Muscle of leg (tissue), 11 donors: ENCODE results near the gene DCUN1D2. TPM values are rescaled to one million over a fixed set of nuclear protein-coding genes. Genes with fewer than 3 reads are reported as not detected.
"Not testable (repeated sequence)": the region's sequence is repeated elsewhere in the genome, so short reads cannot be mapped to it uniquely, and the experiment has no call there.

ENCODE experiments used
- DNase-seq: peaks from one replicate; pipeline ENCODE4 v3.0.0; 2013
- H3K27ac ChIP-seq: one replicate; pipeline ENCODE4 v1.5.1; 2013; ENCODE audit warnings: mild to moderate bottlenecking, low read length, control low read depth
- H3K27me3 ChIP-seq: one replicate; pipeline ENCODE4 v1.6.1; 2013; ENCODE audit warnings: low read length; ENCODE audit not compliant: control insufficient read depth, insufficient read depth
- H3K36me3 ChIP-seq: one replicate; pipeline ENCODE4 v1.6.1; 2013; ENCODE audit warnings: low read length; ENCODE audit not compliant: control insufficient read depth, insufficient read depth
- H3K4me1 ChIP-seq: one replicate; pipeline ENCODE4 v1.6.1; 2013; ENCODE audit warnings: low read length; ENCODE audit not compliant: control insufficient read depth, insufficient read depth
- H3K4me3 ChIP-seq: one replicate; pipeline ENCODE4 v1.5.1; 2013; ENCODE audit warnings: low read length, control low read depth
- H3K9me3 ChIP-seq: replicated peaks from 2 replicates; pipeline ENCODE4 v1.6.1; 2013; ENCODE audit warnings: low read depth, low read length; ENCODE audit not compliant: control insufficient read depth
- WGBS: methylation state at CpG from one replicate; pipeline ENCODE4 v1.1.5; 2013; ENCODE audit warnings: missing lambda C conversion rate; ENCODE audit not compliant: insufficient coverage; 5-methylcytosine and 5-hydroxymethylcytosine counted together
- polyA plus RNA-seq, 8 donors: library from polyadenylated mRNA; unstranded; fragments of 120-200 nt; gene quantifications; one replicate each; pipeline versions ENCODE4 v1.2.1 to v1.2.3, GENCODE V29; 2013; ENCODE audit warnings: inconsistent platforms in 1 of 8, low replicate concordance in 1 of 8; ENCODE audit not compliant: insufficient read length in 8 of 8, insufficient read depth in 1 of 8
- total RNA-seq: library from RNA; stranded (reverse); fragments of 120-200 nt; gene quantifications from one replicate; pipeline ENCODE4 v1.2.4, GENCODE V29; 2013

DCUN1D2 gene
- total and polyA plus RNA-seq, 9 donors: 11.3 to 17.6 (median 14.1) TPM

GRCh38 chr13:113447596-113447995 is 42.9 kb downstream of the DCUN1D2 start:
- DNase-seq: no peak
- no peak overlapping the region for H3K27ac ChIP-seq
- no peak overlapping the region for H3K4me3 ChIP-seq
- H3K4me1 ChIP-seq: peaks cover 17% of the 10 kb centered on the region
- 87% methylated on average over 3 of the region's 6 CpGs for WGBS
- no peaks in the 10 kb centered on the region for H3K36me3 ChIP-seq
- no peaks in the 10 kb centered on the region for H3K9me3 ChIP-seq
- H3K27me3 ChIP-seq: no peaks in the 10 kb centered on the region

- Histone ChIP-seq H3K4me3 (no peak overlapping the region), H3K36me3 (peaks cover 3% of the 10 kb centered on the region), H3K9me3 (no peaks in the 10 kb centered on the region), H3K27me3 (no peaks in the 10 kb centered on the region), H3K27ac (no peak overlapping the region), H3K4me1 (peaks cover 17% of the 10 kb centered on the region)
- no peak for DNase-seq
- 84% methylated on average over 7 of the region's 9 CpGs for WGBS
Measured at GRCh38 chr13:113446488-113446854, 44.0 kb downstream of the DCUN1D2 start.

- Histone ChIP-seq H3K4me1 (peaks cover 17% of the 10 kb centered on the region), H3K9me3 (no peaks in the 10 kb centered on the region), H3K27ac (no peak overlapping the region), H3K27me3 (no peaks in the 10 kb centered on the region), H3K4me3 (no peak overlapping the region), H3K36me3 (peaks cover 4% of the 10 kb centered on the region)
- no peak for DNase-seq
- 60% methylated on average over 16 of the region's 19 CpGs for WGBS
Measured at GRCh38 chr13:113445791-113446487, 44.6 kb downstream of the DCUN1D2 start.

GRCh38 chr13:113443991-113444390 is 46.5 kb downstream of the DCUN1D2 start:
- Histone ChIP-seq H3K4me3 (no peak overlapping the region), H3K36me3 (peaks cover 4% of the 10 kb centered on the region), H3K27me3 (no peaks in the 10 kb centered on the region), H3K27ac (no peak overlapping the region), H3K4me1 (peaks cover 11% of the 10 kb centered on the region), H3K9me3 (no peaks in the 10 kb centered on the region)
- WGBS: 82% methylated on average over 6 of the region's 15 CpGs
- DNase-seq: no peak

GRCh38 chr13:113442985-113443362 is 47.5 kb downstream of the DCUN1D2 start:
- Histone ChIP-seq H3K9me3 (no peaks in the 10 kb centered on the region), H3K4me1 (peaks cover 5% of the 10 kb centered on the region), H3K36me3 (peaks cover 4% of the 10 kb centered on the region), H3K27ac (no peak overlapping the region), H3K27me3 (no peaks in the 10 kb centered on the region), H3K4me3 (no peak overlapping the region)
- WGBS: no CpG with 5 or more reads among the region's 1 CpG
- DNase-seq: no peak

GRCh38 chr13:113442354-113442984 is 48.0 kb downstream of the DCUN1D2 start:
- Histone ChIP-seq H3K9me3 (no peaks in the 10 kb centered on the region), H3K4me3 (no peak overlapping the region), H3K27ac (no peak overlapping the region), H3K4me1 (peaks cover 5% of the 10 kb centered on the region), H3K27me3 (no peaks in the 10 kb centered on the region), H3K36me3 (peaks cover 4% of the 10 kb centered on the region)
- WGBS: 91% methylated on average over 7 of the region's 10 CpGs
- DNase-seq: no peak

- no peak for DNase-seq
- peaks cover 4% of the 10 kb centered on the region for H3K36me3 ChIP-seq
- H3K4me3 ChIP-seq: no peak overlapping the region
- no peaks in the 10 kb centered on the region for H3K27me3 ChIP-seq
- no peaks in the 10 kb centered on the region for H3K9me3 ChIP-seq
- no peak overlapping the region for H3K27ac ChIP-seq
- H3K4me1 ChIP-seq: peaks cover 5% of the 10 kb centered on the region
- 96% methylated on average over 18 of the region's 29 CpGs for WGBS
Measured at GRCh38 chr13:113441661-113442060, 48.9 kb downstream of the DCUN1D2 start.

- no peak overlapping the region for H3K27ac ChIP-seq
Measured at GRCh38 chr13:113437408-113438010, 53.0 kb downstream of the DCUN1D2 start.

GRCh38 chr13:113436866-113437265 is 53.6 kb downstream of the DCUN1D2 start:
- not testable (repeated sequence) for H3K27me3 ChIP-seq, H3K4me1 ChIP-seq, H3K36me3 ChIP-seq, H3K9me3 ChIP-seq, H3K27ac ChIP-seq, DNase-seq, H3K4me3 ChIP-seq
- no CpG with 5 or more reads among the region's 15 CpGs for WGBS

More at GRCh38 chr13:113437408-113438010, 53.0 kb downstream of the DCUN1D2 start:
- 72% methylated on average over 15 of the region's 17 CpGs for WGBS
- DNase-seq: no peak
- H3K4me3 ChIP-seq: no peak overlapping the region
- no peaks in the 10 kb centered on the region for H3K9me3 ChIP-seq
- H3K36me3 ChIP-seq: peaks cover 9% of the 10 kb centered on the region
- no peaks in the 10 kb centered on the region for H3K27me3 ChIP-seq
- peaks cover 7% of the 10 kb centered on the region for H3K4me1 ChIP-seq

GRCh38 chr13:113435907-113436306 is 54.6 kb downstream of the DCUN1D2 start:
- not testable (repeated sequence) for H3K27ac ChIP-seq, H3K27me3 ChIP-seq, H3K4me3 ChIP-seq, DNase-seq, H3K9me3 ChIP-seq, H3K36me3 ChIP-seq, H3K4me1 ChIP-seq
- 98% methylated on average over 13 of the region's 15 CpGs for WGBS
